HepG2 (cell line): Measurements from ENCODE around the gene ZDHHC3. TPM values are rescaled to one million over a fixed set of nuclear protein-coding genes. Genes with fewer than 3 reads are reported as not detected.

Experiments used
- ATAC-seq: fragments of 200-7000 bp; cut with Tn5 transposase; 3 replicates; pipeline ENCODE4 v1.9.1; 2020; ENCODE audit warnings: mild to moderate bottlenecking, moderate library complexity
- BruUV-seq: library from RNA; stranded (reverse); fragments of 400-500 nt; replicated peaks from 2 replicates; lab custom pipeline; 2021; lab: Mats Ljungman, UMichigan
- CTCF ChIA-PET: fragments of 300-600 bp; formaldehyde crosslinking; extraction: SDS; loops from one replicate; lab custom pipeline; 2021; ENCODE audit warnings: low total read pairs, inconsistent platforms, low intra/inter-chr PET ratio; lab: Yijun Ruan, JAX
- POLR2A ChIA-PET: fragments of 350-600 bp; sonication (Branson Sonifier 250); formaldehyde crosslinking; loops from one replicate; lab custom pipeline; 2020; ENCODE audit warnings: antibody characterized with exemption, inconsistent platforms; lab: Yijun Ruan, JAX
- DNase-seq: peaks from one replicate; pipeline ENCODE4 v3.0.0-alpha.2; 2015; ENCODE audit warnings: low spot score
- FAIRE-seq: peaks from 3 replicates; lab custom pipeline; 2011; peaks lifted over from hg19 to GRCh38; lab: Jason Lieb, UNC
- H2AFZ ChIP-seq: one replicate; pipeline ENCODE4 v1.6.1; 2011; ENCODE audit warnings: low read length, inconsistent platforms
- H3K27ac ChIP-seq: fragments of 300-600 bp; 3 replicates; pipeline ENCODE4 v1.8.0; 2011; ENCODE audit warnings: mixed run types, mild to moderate bottlenecking, mixed read lengths, low read length, inconsistent platforms; ENCODE audit not compliant: insufficient read depth; ENCODE audit errors: extremely low read length
- H3K27me3 ChIP-seq, 2 experiments: fragments of 200-600 bp in 1 of 2; 2 replicates in 1 of 2; 3 replicates in 1 of 2; pipeline versions ENCODE4 v1.6.0 to v1.8.0; 2011; ENCODE audit warnings: low read length in 2 of 2, mild to moderate bottlenecking in 2 of 2, moderate library complexity in 2 of 2, inconsistent platforms in 1 of 2; ENCODE audit not compliant: insufficient read depth in 2 of 2, control insufficient read depth in 1 of 2
- H3K36me3 ChIP-seq, 2 experiments: fragments of 200-600 bp in 1 of 2; replicated peaks in 1 of 2; 2 replicates in 1 of 2; 3 replicates in 1 of 2; pipeline versions ENCODE4 v1.5.1 to v1.8.0; 2011; ENCODE audit warnings: low read length in 2 of 2, inconsistent platforms in 1 of 2; ENCODE audit not compliant: insufficient read depth in 2 of 2, control insufficient read depth in 1 of 2
- H3K4me1 ChIP-seq: 2 replicates; pipeline ENCODE4 v1.5.1; 2012; ENCODE audit warnings: low read length, inconsistent platforms; ENCODE audit not compliant: insufficient read depth
- H3K4me2 ChIP-seq: 2 replicates; pipeline ENCODE4 v1.6.0; 2011; ENCODE audit warnings: low read depth, low read length, inconsistent platforms
- H3K4me3 ChIP-seq, 3 experiments: fragments of 200-600 bp in 1 of 3; sonication (generic), shearing (Covaris generic) in 1 of 3; replicated peaks in 1 of 3; 2 replicates each; pipeline ENCODE4 v1.5.1; 2011 to 2016; ENCODE audit warnings: low read length in 3 of 3, inconsistent platforms in 2 of 3, low read depth in 2 of 3, mild to moderate bottlenecking in 2 of 3, control low read depth in 1 of 3, mixed read lengths in 1 of 3; ENCODE audit not compliant: insufficient read depth in 1 of 3
- H3K79me2 ChIP-seq: one replicate; pipeline ENCODE4 v1.6.1; 2011; ENCODE audit warnings: low read length, inconsistent platforms; ENCODE audit not compliant: insufficient read depth
- H3K9ac ChIP-seq: 2 replicates; pipeline ENCODE4 v1.6.0; 2011; ENCODE audit warnings: mild to moderate bottlenecking, low read depth, low read length, inconsistent platforms; ENCODE audit not compliant: insufficient read depth
- H3K9me3 ChIP-seq: 2 replicates; pipeline ENCODE4 v1.5.1; 2012; ENCODE audit warnings: mild to moderate bottlenecking, low read length
- H4K20me1 ChIP-seq: 2 replicates; pipeline ENCODE4 v1.6.0; 2011; ENCODE audit warnings: inconsistent platforms, mild to moderate bottlenecking, low read length, moderate library complexity; ENCODE audit not compliant: insufficient read depth
- ARNT2 ChIP-seq: sonication (generic); formaldehyde crosslinking; IDR thresholded peaks from 2 replicates; pipeline ENCODE4 v1.8.0; 2022; ENCODE audit warnings: mild to moderate bottlenecking, low read depth, missing genetic modification reagents, moderate library complexity
- CBFB ChIP-seq: sonication (generic); formaldehyde crosslinking; IDR thresholded peaks from 2 replicates; pipeline ENCODE4 v1.4.0; 2020; ENCODE audit warnings: missing genetic modification reagents
- CHCHD3 ChIP-seq: sonication (generic); formaldehyde crosslinking; IDR thresholded peaks from 2 replicates; pipeline ENCODE4 v1.8.0; 2022; ENCODE audit warnings: mild to moderate bottlenecking, missing genetic modification reagents, moderate library complexity
- CREBL2 ChIP-seq: sonication (generic); formaldehyde crosslinking; IDR thresholded peaks from 2 replicates; pipeline ENCODE4 v1.8.1; 2023; ENCODE audit warnings: missing genetic modification reagents, mild to moderate bottlenecking, borderline replicate concordance
- DMAP1 ChIP-seq: IDR thresholded peaks from 2 replicates; pipeline ENCODE4 v1.6.1; 2016
- MZF1 ChIP-seq: sonication (generic); formaldehyde crosslinking; IDR thresholded peaks from 2 replicates; pipeline ENCODE4 v1.8.1; 2023; ENCODE audit warnings: mild to moderate bottlenecking, missing genetic modification reagents, borderline replicate concordance
- NPAS2 ChIP-seq: sonication (generic); formaldehyde crosslinking; IDR thresholded peaks from 2 replicates; pipeline ENCODE4 v1.8.0; 2022; ENCODE audit warnings: mild to moderate bottlenecking, missing genetic modification reagents, borderline replicate concordance
- RFX3 ChIP-seq: IDR thresholded peaks from 2 replicates; pipeline ENCODE4 v1.6.1; 2016; ENCODE audit warnings: missing biosample characterization, missing genetic modification reagents
- ZNF557 ChIP-seq: sonication (generic); formaldehyde crosslinking; IDR thresholded peaks from 2 replicates; pipeline ENCODE4 v1.4.0; 2020; ENCODE audit warnings: missing genetic modification reagents
- ZSCAN20 ChIP-seq: sonication (generic); formaldehyde crosslinking; IDR thresholded peaks from 2 replicates; pipeline ENCODE4 v1.4.0; 2020; ENCODE audit warnings: missing genetic modification reagents, mild to moderate bottlenecking, borderline replicate concordance
- WGBS: methylation state at CpG from one replicate; pipeline ENCODE4 v1.1.6; 2017; ENCODE audit warnings: low lambda C conversion rate; 5-methylcytosine and 5-hydroxymethylcytosine counted together
- in situ Hi-C: cut with HindIII; loops from 2 replicates; pipeline ENCODE4 v1.10.0; 2017; ENCODE audit warnings: low pct_unique_long_range_greater_than_20kb; ENCODE audit not compliant: extremely low pct_ligation_motif_present
- intact Hi-C: fragments of 100-400 bp; cut with micrococcal nuclease; formaldehyde crosslinking; loops from one replicate; pipeline ENCODE4 v1.10.0; 2022; ENCODE audit not compliant: unreplicated experiment
- polyA plus RNA-seq, 8 experiments: library from polyadenylated mRNA; depleted of rRNA in 3 of 8; stranded (reverse) in 7 of 8; unstranded in 1 of 8; fragments of >200 nt; fragmentation: Illumina TruSeq in 4 of 8; extraction: Trizol in 4 of 8; gene quantifications; 2 replicates each; pipeline versions ENCODE4 v1.2.1 to v1.2.3, GENCODE V29; 2011 to 2016; ENCODE audit warnings: low read depth in 4 of 8, missing spikeins in 1 of 8, mixed read lengths in 1 of 8; ENCODE audit not compliant: insufficient read depth in 1 of 8
- total RNA-seq, 5 experiments: library from RNA; depleted of rRNA; stranded (reverse); fragments of >200 nt; fragmentation: Illumina TruSeq; extraction: Trizol; gene quantifications; 2 replicates each; pipeline ENCODE4 v1.2.3, GENCODE V29; 2016; ENCODE audit warnings: low read depth in 1 of 5
- TF ChIP-seq, protein P1 (sequence below): IDR thresholded peaks from 2 replicates; pipeline ENCODE4 v1.6.1; 2018; ENCODE audit warnings: missing genetic modification reagents, mild to moderate bottlenecking, missing compliant biosample characterization

The ZDHHC3 gene
- total and polyA plus RNA-seq, 2 of the 13 experiments (the other 11 are each of a cell fraction or from before 2014, with no cell fraction given): 44.1 to 65.7 TPM

- Histone ChIP-seq H3K27ac (no peak overlapping the region), H3K4me3 (no peak overlapping the region), H3K4me2 (no peak overlapping the region), H3K9me3 (no peaks in the 10 kb centered on the region), H3K9ac (no peak overlapping the region), H3K27me3 (no peaks in the 10 kb centered on the region), H2AFZ (no peak overlapping the region), H3K36me3 (no peaks in the 10 kb centered on the region), H3K79me2 (no peaks in the 10 kb centered on the region), H4K20me1 (no peaks in the 10 kb centered on the region), H3K4me1 (no peaks in the 10 kb centered on the region)
- ChIA-PET POLR2A (no interaction called here), CTCF (no interaction called here)
- 65% methylated on average over 3 of the region's 3 CpGs for WGBS
- FAIRE-seq: no peak
- BruUV-seq: no TSS peak
- intact Hi-C loops: no loop called here
- ATAC-seq: no peak
- in situ Hi-C loops: no loop called here
- no peak for DNase-seq
- no peak for TF ChIP-seq ARNT2 (CRISPR knock-in tag)
- TF ChIP-seq ZNF557 (CRISPR knock-in tag): no peak
- TF ChIP-seq CREBL2 (CRISPR knock-in tag): no peak
- no peak for TF ChIP-seq MZF1 (CRISPR knock-in tag)
- no peak for TF ChIP-seq ZSCAN20
- no peak for TF ChIP-seq CHCHD3 (CRISPR knock-in tag)
- no peak for TF ChIP-seq CBFB (CRISPR knock-in tag)
- TF ChIP-seq DMAP1: no peak
- TF ChIP-seq NPAS2 (CRISPR knock-in tag): no peak
- no peak for TF ChIP-seq RFX3 (CRISPR knock-in tag)
- TF ChIP-seq, protein P1, sequence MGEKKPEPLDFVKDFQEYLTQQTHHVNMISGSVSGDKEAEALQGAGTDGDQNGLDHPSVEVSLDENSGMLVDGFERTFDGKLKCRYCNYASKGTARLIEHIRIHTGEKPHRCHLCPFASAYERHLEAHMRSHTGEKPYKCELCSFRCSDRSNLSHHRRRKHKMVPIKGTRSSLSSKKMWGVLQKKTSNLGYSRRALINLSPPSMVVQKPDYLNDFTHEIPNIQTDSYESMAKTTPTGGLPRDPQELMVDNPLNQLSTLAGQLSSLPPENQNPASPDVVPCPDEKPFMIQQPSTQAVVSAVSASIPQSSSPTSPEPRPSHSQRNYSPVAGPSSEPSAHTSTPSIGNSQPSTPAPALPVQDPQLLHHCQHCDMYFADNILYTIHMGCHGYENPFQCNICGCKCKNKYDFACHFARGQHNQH: no peak
These were observed 47.7 kb upstream of the ZDHHC3 start for GRCh38 chr3:45023675-45024074.
